Retinal pigment epithelial cell (primary cell): Measurements from ENCODE around the gene POLD1.
"Not testable (repeated sequence)": the region's sequence is repeated elsewhere in the genome, so short reads cannot be mapped to it uniquely, and the experiment has no call there.

Source experiments
- DNase-seq: peaks from one replicate; pipeline ENCODE4 v3.0.0-alpha.2; 2010; ENCODE audit warnings: low read depth
- H3K4me3 ChIP-seq: 2 replicates; pipeline ENCODE4 v1.5.1; 2011; ENCODE audit warnings: mild to moderate bottlenecking, low read length, control low read depth, moderate library complexity
- TF ChIP-seq, protein P1 (sequence below): conservative IDR thresholded peaks from 2 replicates; pipeline ENCODE4 v1.5.1; 2011; ENCODE audit warnings: low read depth, low read length, control low read depth, inconsistent platforms

Gene POLD1

DNA sequence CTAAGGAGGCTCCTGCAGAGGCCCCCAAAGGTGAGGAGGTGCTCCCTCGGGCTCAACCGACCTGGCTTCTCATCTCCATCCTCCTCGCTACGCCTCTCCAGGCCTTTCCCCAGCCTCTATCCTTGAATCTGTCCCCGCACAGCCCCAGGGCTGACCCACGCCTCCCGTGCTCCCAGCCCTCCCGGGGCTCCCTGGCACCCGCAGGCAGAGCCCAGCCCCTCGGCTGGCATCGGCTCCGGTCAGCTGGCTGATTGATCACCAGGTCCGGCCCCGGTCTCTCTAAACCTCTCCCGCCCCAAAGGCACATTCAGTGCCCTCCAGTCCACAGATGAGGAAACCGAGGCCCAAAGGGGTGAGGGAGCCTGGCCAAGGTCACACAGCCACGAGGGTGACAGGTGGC is 51.1 kb downstream of the POLD1 start:
- H3K4me3 ChIP-seq = no peak overlapping the region
- TF ChIP-seq, protein P1, sequence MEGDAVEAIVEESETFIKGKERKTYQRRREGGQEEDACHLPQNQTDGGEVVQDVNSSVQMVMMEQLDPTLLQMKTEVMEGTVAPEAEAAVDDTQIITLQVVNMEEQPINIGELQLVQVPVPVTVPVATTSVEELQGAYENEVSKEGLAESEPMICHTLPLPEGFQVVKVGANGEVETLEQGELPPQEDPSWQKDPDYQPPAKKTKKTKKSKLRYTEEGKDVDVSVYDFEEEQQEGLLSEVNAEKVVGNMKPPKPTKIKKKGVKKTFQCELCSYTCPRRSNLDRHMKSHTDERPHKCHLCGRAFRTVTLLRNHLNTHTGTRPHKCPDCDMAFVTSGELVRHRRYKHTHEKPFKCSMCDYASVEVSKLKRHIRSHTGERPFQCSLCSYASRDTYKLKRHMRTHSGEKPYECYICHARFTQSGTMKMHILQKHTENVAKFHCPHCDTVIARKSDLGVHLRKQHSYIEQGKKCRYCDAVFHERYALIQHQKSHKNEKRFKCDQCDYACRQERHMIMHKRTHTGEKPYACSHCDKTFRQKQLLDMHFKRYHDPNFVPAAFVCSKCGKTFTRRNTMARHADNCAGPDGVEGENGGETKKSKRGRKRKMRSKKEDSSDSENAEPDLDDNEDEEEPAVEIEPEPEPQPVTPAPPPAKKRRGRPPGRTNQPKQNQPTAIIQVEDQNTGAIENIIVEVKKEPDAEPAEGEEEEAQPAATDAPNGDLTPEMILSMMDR = no peak
- DNase-seq = no peak

DNA sequence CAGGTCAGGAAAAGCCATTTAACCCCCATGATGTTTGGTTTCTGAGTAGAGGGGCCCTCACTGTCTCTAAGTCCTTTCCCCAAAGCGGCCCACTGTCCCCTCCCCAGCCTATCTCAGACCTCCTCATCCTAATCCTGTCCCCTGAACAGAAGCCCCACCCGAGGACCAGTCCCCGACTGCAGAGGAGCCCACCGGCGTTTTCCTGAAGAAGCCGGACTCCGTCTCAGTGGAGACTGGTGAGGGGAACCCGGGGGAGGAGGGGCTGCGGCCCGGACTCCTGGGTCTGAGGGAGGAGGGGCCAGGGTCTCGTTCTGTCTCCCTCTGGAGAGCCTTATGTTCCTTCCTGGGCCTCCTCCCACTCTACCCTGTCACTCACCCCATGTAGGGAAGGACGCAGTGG is 51.5 kb downstream of the POLD1 start:
- H3K4me3 ChIP-seq = no peak overlapping the region
- TF ChIP-seq, protein P1 = no peak
- DNase-seq = no peak

DNA sequence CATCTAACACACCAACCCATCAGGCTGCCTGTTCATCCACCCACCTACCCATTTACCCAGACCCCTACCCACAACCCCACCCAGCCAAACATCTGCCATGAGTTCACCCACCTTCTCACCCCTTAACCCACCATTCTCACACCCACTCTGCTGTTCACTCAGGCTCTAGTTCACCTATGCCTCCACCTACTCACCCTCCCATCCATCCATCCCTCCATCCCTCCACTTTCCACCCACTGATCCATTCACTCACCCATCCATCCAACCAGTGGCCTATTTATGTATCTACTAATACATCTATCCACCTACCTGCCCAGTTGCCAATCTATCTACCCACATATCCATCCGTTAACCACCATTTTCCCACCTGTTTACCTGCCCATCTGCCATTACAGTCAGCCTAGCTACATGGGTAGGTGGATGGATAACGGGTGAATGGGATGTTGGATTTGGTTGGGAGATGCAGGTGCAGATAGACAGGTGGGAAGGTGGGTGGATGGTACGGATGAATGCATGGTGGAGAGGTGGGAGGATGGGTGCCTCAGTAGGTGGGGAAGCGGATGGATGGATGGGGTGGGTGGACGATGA is 53.8 kb downstream of the POLD1 start:
- DNase-seq = no peak
- TF ChIP-seq, protein P1 = no peak
- H3K4me3 ChIP-seq = no peak overlapping the region

DNA sequence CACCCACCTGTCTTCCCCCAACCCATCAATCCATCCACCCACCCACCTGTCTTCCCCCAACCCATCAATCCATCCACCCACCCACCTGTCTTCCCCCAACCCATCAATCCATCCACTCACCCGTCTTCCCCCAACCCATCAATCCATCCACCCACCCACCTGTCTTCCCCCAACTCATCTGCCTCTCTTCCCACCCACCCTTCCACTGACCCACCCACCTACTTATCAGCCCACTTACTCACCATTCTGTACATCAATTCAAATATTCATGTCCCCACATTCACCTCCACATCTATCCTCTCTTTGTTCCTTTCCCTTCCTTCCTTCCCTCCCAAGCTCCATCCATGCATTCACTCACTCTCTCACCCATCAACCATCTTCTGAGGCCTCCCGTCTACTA is 55.0 kb downstream of the POLD1 start:
- DNase-seq, H3K4me3 ChIP-seq: not testable (repeated sequence)

DNA sequence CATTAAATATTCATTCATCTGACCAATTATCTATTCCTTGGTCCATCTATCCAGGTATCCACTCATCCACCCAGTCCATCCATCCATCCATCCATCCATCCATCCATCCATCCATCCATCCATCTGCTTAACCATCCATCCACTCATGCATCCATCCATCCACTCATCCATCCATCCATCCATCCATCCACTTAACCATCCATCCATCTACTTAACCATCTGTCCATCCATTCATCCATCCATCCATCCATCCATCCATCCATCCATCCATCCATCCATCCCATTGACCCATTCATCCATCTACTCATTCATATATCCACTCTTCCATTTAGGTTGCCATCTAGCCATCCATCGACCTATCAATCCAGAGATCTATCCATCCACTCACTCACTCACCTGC is 59.9 kb downstream of the POLD1 start:
- no peak for DNase-seq
- no peak overlapping the region for H3K4me3 ChIP-seq
- TF ChIP-seq, protein P1 = no peak

DNA sequence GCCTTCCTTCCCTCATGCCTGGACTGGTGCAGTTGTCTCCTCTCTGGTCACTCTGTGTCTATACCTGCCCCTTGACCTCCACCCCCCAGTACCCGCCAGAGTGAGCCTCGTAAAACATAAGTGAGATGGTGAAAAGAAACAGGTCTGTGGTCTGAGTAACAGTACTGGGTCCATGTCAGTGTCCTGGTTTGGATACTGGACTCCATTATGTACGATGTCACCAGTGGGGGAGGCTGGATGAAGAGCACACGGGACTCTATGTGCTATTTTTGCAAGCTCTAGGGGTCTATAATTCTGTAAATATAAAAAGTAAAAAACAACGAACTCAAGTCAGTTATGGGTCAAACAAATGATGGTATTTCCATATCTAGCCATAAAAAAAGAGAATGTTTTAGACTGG is 62.9 kb downstream of the POLD1 start:
- H3K4me3 ChIP-seq = no peak overlapping the region
- TF ChIP-seq, protein P1 = no peak
- no peak for DNase-seq

DNA sequence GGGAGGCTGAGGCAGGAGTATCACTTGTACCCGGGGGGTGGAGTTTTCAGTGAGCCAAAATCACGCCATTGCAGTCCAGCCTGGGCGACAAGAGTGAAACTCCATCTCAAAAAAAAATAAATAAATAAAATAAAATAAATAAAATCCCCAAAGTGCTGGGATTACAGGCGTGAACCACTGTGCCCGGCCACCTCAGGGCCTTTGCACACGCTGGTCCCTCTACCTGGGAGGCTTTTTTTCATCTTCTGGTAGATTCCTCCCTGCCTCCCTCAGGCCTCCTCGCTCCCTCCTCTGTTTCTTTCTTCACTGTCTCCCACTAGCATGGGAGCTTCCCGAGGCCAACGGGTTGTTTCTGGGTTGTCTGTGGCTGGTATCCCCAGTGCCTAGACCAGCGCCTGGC is 63.6 kb downstream of the POLD1 start:
- no peak for DNase-seq
- TF ChIP-seq, protein P1 = no peak
- H3K4me3 ChIP-seq = no peak overlapping the region
